ENCODE measurements around the gene AP2M1. TPM values are rescaled to one million over a fixed set of nuclear protein-coding genes. Genes with fewer than 3 reads are reported as not detected.
A peak's percentile ranks its signal among the peaks of the same experiment; 100 is the strongest.
"Not testable (repeated sequence)": the region's sequence is repeated elsewhere in the genome, so short reads cannot be mapped to it uniquely, and the experiment has no call there.

AP2M1 gene
- total RNA-seq, 1 experiment from 2014 or later = 907 TPM

DNA sequence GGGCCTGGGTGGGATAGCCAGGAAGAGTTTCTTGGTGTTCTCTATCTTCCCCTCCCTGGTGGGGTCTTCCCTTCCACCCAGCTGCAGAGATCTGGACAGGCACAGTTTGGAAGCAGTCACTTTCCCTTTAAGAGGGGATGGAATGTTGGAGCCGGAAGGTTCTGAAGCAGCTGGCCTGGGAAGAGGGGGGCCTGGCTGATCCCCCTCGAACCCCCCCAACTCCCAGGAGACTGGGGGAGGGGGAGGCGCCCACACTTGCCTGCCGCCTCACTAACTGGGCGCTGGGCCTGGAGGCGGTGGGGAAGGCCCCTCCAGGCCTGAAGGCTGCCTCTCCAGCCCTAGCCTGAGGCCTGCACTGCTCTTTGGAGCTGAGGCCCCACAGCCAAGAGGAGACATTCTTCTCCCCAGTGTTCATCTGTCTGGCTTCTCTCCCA is 18.1 kb upstream of the AP2M1 start:
- peak; percentile 44 for DNase-seq (ENCODE audit: low read depth)

DNA sequence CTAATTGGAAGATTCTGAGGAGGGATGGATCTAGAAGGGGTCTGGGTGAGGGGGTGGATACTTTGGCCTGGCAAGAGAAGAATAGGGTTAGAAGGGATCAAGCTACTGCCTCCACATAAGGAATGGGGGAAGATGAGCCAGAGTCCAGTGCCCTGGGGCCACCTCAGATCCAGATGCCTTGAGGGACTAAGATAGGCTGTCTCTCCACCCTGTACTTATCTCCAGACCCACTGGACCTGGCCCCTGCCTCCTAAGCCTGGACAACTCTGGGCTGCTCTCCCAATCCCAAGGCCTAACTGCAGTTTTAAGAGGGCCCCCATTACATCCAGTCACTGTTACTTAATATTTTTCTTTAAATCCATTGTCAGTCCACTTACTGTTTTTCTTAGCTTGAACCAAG is 17.4 kb upstream of the AP2M1 start:
- DNase-seq (ENCODE audit: low read depth) = no peak

DNA sequence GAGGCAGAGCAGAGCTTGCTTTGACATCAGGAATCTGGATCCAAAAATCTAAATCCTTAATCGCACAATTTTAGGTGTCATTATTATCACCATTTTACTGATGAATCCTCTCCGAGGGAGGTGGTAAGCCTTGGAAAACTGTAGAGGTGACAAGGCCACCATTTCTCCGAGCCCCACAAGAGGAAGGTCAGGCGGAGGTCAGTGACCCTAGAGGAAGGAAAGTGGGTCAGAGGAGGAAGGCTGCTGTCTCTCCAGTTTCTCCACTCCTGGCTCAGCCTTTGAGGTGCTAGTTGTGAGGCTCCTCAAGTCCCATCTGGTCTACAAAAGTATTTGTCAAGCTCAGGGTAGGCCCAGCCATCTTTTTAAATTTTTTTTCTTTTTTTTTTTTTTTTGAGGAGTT is 16.3 kb upstream of the AP2M1 start:
- DNase-seq (ENCODE audit: low read depth) = no peak

DNA sequence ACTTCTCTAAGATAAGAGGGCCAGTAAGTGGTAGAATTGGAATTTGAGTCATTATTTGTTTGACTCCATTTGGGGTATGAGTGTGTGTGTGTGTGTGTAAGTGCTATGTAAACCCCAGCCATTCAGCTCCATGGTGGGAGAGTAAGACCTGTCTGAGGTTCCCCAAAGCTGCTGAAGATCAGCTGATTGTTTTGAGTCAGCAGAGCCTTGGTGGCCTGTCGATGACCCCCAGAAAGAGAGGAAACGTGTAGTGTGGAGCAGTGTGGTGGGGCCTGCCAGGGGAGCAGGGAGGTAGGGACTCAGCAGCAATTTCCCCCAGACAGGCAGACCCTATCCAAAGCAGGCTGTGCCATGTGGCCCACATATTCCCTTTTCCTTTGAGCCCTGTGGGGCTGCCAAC is 14.2 kb upstream of the AP2M1 start:
- no peak for DNase-seq (ENCODE audit: low read depth)

DNA sequence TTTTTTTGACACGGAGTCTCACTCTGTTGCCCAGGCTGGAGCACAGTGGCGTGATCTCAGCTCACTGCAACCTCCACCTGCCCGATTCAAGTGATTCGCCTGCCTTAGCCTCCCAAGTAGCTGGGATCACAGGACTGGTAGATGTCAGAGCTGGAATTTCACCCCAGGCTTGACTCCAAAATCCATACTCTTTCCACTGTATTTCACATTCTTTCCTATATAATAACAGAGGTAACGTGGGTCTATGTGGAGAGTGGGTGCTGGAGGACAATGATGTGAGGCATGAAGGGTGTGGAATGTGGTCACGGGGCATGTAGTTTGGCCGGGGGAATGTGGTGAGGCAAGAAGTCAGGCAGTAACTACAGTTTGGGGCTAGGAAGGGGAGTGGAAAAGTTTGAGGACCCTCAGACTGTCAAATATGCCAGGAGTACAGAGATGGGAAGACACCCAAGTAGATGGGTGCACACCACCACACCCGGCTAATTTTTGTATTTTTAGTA is 12.0 kb upstream of the AP2M1 start:
- DNase-seq (ENCODE audit: low read depth) = not testable (repeated sequence)

DNA sequence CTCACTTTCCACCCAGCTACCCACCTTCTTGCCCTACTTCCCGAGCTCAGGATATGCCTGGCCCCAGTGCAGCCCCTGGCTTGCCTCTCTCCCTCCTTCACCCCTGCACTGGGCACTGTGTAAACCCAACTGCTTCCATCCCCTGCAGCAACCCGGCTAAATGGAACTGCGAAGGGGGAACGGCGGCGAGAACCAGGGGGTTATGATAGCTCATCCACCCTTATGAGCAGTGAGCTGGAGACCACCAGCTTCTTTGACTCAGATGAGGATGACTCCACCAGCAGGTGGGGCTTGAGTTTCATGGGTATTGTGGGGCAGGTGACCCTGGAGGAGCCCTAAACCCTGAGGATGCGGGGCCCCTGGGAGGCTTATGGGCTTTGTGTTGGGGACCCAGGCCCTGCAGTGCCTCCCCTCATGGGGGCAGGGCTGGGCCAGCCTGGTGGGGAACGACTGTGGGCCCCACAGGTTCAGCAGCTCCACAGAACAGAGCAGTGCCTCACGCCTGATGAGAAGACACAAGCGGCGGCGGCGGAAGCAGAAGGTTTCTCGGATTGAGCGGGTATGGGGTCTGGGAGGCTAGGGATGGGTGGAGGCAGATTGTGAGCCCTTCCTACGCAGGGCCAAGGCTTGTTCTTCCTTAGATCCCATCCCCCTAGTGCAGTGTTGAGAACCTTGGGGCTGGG is 9.9 kb upstream of the AP2M1 start:
- no peak for DNase-seq (ENCODE audit: low read depth)

DNA sequence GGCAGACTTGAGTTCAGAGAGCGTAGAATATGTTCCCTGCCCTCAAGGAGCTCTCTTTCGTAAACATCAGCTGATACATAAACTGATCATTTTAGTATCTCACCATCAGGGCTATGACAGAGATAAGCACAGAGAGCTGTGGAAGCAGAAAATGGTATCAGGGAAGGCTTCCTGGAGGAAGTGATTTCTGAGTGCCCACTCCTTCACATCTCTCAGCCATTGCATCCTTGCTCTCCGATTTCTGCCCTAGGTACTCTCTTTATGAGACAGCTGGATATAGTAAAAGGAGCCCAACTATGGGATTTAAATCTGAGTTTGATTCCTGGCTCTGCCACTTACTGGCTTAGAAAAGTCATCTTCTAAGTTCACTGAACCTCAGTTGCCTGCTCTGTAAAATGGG is 9.1 kb upstream of the AP2M1 start:
- DNase-seq (ENCODE audit: low read depth) = no peak

DNA sequence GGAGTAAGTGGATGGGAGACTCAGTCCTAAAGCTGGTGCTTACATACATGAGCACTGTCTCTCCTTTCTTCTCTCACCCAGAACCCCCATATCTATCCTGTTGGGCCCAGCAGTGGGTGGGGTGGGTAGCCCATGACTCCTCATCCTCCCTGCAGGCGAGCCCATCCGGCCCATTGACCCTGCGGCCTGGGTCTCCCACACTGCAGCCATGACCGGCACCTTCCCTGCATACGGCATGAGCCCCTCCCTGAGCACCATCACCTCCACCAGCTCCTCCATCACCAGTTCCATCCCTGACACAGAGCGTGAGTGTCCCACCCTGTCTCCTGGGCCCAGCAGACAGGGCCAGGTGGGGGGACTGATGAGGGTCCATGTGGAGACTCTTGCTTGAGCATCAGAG is 8.0 kb upstream of the AP2M1 start:
- DNase-seq (ENCODE audit: low read depth) = no peak

DNA sequence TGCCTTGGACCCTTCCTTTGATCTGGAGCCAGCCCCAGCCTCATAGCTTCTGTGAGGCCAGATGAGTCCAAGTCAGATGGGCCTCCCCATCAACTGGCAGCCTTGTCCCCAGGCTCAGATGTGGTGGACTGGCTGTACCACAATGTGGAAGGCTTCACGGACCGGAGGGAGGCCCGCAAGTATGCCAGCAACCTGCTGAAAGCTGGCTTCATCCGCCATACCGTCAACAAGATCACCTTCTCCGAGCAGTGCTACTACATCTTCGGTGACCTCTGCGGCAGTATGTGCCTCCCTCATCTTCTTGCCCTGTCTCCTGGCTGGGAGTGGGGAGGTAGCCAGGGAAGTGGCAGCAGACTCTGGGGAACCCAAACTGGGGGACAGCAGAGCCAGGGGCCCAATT is 6.9 kb upstream of the AP2M1 start:
- no peak for DNase-seq (ENCODE audit: low read depth)

DNA sequence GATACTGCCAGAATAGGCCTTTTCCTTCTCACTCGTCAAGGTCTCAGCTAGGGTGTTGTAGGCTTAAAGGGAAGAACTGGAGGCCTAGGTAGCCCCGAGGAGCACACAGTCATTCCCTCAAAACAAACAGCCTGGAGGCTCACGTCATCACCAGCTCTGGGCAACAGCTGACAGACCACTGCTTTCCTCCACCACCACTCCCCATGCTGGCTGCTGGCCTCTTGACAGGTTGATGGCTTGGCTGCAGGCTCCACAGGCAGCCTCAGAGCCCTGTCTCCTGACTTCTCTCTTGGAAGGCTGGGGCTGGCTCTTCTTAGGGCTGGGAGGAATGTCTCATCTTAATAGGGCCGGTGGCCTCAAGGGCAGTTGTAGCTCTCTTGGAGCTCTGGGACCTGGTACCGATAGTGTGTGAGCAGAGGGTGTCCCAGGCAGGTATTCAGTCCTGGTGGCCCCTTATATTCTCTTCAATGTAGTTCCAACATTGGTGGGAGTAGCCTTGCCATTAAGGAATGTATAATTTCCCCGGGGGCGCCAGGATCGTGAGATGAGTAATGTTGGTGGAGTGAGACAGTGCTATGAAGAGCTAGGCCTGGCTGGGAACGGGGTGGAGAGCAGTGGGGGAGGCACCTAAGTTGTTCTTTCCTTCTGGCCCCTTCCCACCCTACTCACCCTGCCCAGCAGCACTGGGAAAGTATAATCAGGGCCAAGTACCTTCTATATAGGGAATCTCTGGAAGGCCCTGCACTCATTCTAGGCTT is 6.1 kb upstream of the AP2M1 start:
- DNase-seq (ENCODE audit: low read depth) = no peak

DNA sequence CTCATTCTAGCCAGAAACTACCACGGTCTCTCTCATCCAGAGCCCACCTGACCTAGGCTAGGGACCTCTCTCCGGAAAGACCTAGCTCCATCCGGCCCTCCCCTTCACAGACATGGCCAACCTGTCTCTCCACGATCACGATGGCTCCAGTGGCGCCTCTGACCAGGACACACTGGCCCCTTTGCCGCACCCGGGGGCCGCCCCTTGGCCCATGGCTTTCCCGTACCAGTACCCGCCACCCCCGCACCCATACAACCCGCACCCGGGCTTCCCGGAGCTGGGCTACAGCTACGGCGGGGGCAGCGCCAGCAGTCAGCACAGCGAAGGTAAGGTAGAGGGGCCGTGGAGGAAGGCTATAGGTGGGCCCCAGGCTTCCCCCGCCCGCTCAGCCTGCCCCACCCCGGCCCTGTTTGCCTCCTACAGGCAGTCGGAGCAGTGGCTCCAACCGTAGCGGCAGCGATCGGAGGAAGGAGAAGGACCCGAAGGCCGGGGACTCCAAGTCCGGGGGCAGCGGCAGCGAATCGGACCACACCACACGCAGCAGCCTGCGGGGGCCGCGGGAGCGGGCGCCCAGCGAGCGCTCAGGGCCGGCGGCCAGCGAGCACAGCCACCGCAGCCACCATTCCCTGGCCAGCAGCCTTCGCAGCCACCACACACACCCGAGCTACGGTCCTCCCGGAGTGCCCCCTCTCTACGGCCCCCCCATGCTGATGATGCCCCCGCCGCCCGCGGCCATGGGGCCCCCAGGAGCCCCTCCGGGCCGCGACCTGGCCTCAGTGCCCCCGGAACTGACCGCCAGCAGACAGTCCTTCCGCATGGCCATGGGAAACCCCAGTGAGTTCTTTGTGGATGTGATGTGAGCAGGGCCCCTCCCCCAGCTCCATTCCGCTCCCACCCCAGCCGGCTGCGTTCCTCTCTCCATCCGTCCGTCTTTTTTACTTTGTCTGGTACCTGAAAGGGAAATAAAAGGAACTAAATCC is 4.5 kb upstream of the AP2M1 start:
- no peak for DNase-seq (ENCODE audit: low read depth)

DNA sequence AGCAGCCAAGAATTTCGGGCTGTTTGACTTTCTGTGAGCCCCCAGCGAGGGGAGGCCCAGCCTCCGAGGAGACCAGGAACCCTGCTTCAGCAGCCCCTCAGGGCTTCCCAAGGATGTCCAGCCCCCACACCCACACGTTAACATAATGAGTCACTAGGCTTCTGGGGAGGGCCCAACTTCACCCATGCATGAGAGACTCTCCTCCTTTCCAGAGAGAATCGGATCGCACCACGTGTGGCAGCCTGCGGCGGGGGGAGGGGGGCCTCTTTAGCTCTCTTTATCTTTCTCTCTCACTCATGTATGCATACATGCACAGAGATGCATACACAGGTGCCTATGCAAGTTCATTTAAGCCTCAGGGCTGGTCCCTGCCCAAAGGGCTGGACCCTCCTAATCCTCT is 3.1 kb upstream of the AP2M1 start:
- no peak for DNase-seq (ENCODE audit: low read depth)

DNA sequence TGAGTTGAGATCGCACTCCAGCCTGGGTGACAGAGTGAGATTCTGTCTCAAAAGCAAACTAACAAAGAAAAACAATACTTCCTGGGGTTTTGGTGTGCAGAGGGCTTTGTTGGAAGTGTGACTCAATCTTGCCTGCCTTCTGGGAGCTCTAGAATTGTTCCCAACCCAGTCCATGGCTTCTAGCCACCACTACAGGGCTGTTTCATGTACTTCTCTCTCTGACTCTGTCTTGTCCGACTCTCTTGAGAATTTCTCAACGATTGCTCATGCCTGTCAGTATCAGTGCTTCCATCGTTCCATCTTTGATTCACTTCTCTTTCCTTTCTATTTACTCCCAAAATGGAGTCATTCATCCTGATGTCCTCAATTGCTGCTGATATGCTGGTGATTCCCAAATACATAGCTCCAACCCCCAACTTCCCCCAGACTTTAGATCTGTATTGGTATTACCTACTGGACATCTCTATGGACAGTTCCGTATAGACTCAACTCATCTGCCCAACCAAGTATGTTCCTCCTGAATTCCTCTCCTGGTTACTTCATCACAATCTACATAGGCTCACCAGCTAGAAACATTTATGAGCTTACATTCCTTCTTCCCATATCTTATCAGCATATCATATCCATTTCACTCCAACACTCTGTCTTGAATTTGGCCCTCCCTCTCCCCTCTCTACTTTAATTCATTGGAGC is 1.8 kb upstream of the AP2M1 start:
- no peak for DNase-seq (ENCODE audit: low read depth)

DNA sequence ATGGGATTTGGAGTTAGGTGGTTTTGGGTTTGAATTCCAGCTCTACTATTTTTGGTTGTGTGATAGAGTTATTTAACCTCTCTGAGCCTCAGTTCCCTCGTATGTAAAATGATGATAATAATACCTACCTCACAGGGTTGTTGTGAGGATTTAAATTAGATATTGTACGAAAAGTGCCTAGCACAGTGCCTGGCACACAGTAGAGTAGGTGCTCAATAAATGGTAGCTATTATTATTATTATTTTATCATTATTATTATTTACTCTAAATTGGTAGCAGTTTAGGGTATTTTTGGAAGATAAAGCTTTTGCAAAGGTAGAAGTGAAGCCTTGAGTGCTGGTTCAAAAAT is 1.3 kb upstream of the AP2M1 start:
- no peak for DNase-seq (ENCODE audit: low read depth)

DNA sequence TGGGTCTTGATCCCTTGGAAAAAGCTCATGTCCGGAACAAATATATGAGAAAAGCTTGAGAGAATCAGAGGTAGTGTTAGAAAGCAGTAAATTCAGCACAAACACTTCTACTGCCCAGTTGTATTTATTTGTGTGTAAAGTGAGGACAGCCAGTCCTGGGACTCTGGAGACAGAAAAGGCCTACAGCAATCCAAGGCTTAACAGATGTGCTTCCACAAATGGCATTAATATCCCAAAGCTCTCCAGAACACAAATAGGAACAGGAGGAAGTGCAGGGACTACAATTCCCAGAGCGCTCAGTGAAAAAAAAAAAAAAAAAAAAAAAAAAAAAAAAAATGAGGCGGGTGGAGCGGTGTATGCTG is 390 bp upstream of the AP2M1 start:
- no peak for DNase-seq (ENCODE audit: low read depth)

DNA sequence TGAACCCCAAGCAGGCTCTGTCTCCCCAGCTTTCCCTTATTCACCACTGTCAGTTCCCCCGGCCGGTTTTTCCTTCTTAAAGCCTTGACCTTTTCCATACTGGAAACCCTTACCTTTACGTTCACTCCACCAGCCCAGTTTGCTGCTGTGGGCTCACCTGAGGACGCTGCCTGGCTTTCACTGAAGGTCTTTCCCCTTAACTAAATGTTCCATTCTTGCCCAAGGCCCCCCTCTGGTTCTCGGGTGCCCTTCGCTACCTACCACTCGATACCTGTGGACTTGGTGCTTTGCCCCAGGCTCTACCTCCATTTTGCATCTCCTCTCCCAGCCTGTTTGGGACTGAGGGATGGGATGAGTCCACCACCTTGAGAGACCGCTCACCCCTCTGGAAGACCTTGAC is 851 bp downstream of the AP2M1 start:
- DNase-seq (ENCODE audit: low read depth) = no peak

DNA sequence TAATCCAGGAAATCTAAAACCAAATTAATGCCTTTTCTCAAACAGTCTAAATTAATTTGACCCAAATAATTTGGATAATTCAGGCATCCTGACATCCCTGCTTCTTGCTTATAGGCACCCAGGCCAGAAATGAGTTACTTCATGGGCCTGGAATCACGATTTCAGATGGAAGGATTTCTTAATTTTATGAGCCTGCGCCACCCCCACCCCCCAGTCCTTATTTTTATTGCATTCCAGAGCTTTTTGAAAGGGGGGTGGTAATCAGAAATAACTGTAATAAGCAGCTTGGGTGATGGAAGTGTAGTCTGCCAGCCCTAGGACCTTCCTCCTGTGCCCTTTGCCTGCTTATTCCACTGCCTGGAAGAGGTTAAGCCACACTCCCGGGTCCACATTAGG is 1.3 kb downstream of the AP2M1 start:
- DNase-seq (ENCODE audit: low read depth) = no peak

DNA sequence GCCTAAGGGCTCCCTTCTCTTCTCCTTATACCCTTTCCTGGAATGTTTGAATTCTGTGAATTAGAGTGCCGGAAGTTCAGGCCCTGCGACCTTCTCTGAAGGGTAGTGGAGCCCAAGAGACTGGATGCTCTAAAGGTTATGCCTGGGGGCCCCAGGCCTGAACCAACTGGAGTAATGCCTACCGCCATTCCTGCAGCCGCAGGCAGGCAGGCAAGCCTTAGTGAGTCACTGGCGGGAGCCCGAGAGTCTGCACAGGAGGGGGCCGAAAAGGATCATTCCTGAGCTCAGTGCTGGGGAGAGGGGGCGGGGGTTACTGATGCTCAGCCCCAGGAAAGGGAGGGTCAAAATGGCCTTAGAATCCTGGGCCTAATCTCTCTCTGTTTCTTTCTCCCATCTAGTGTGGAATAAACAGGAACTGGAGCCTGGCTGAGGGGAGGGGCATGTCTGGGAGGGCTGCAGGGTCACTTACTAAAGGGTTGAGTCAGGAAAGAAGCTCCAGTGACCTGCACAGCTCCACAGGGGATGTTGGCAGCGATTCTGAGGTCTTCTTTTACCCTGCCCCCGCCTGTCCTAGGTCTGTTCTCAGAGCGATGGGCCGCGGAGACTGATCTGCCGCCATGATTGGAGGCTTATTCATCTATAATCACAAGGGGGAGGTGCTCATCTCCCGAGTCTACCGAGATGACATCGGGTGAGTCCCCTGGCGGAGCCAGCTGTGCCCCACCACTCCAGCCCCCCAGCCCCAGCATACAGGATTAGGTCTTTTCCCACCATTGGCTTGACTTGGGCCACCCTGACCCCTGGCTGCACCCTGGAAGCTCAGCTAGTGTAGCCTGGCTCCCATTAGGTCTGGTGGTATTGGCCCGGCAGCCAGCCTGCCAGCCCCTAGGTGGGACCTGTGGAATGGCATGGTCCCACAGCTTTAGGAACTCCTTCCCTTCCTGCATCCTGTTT is 2.0 kb downstream of the AP2M1 start:
- DNase-seq (ENCODE audit: low read depth) = peak; percentile 99

DNA sequence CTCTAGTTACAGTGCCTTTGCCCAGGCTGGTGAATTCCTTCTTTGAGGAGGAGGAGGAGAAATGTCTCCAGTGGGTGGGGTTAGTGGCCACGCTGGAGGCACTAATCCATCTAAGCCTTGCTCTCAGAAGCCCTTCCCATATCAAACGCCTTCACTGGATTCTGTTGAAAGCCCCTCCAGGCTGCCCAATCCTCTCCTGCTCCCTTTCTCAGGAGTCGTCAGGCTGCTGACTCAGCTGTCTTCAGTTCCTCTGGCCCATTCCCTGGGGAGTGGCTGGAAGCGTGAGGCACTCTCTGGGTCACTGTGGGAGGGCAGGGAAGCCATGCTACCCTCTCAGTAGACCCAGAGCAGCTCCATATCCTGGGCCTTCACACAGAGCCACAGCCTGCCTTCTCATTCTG is 2.7 kb downstream of the AP2M1 start:
- peak; percentile 63 for DNase-seq (ENCODE audit: low read depth)

DNA sequence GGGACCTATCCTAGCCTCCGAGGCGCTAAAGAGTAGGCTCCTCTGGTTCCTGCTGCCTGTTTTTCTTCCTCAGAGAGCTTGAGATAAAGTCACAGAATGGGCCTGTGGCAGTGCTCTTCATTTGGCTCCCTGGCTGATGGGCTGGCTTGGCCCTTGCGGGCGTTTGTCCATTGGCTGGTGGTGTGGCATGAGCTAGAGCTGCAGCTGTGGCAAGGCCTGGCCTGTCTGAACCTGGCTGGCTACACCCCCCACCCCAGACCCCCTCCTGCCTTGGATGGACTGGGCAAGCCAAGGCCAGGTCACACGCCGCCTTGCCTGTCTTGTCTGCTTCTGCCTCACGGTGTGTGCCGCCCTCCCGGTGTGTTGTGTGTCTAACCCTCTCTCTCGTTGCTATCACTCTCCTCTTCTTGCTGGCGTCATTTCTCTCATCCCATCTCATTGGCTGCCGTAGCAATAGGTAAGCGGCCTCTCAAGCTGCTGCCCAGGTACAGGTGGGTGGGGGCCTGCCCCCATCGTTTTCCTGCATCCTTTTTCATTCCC is 3.2 kb downstream of the AP2M1 start:
- DNase-seq (ENCODE audit: low read depth) = no peak
